Kidney (tissue), 14 donors: ENCODE measurements around the gene CLEC3B. TPM values are rescaled to one million over a fixed set of nuclear protein-coding genes. Genes with fewer than 3 reads are reported as not detected.
"Not testable (repeated sequence)": the region's sequence is repeated elsewhere in the genome, so short reads cannot be mapped to it uniquely, and the experiment has no call there.

Experiments used
- DNase-seq, 5 donors: peaks; one replicate each; pipeline ENCODE4 v3.0.0-alpha.2; 2013 to 2020
- FAIRE-seq: peaks from 2 replicates; lab custom pipeline; 2012; peaks lifted over from hg19 to GRCh38; lab: Jason Lieb, UNC
- H3K27ac ChIP-seq, 2 donors: one replicate each; pipeline ENCODE4 v1.7.0; 2013; ENCODE audit warnings: low read depth in 2 of 2, low read length in 2 of 2, inconsistent platforms in 1 of 2
- H3K27me3 ChIP-seq: one replicate; pipeline ENCODE4 v1.7.1; 2013; ENCODE audit warnings: low read length, inconsistent platforms; ENCODE audit not compliant: control insufficient read depth, insufficient read depth
- H3K36me3 ChIP-seq, 3 donors: one replicate each; pipeline versions ENCODE4 v1.7.0 to v1.7.1; 2013; ENCODE audit warnings: low read length in 3 of 3, control low read depth in 1 of 3, inconsistent platforms in 1 of 3; ENCODE audit not compliant: insufficient read depth in 3 of 3, control insufficient read depth in 2 of 3
- H3K4me1 ChIP-seq, 3 donors: one replicate each; pipeline versions ENCODE4 v1.7.0 to v1.7.1; 2013; ENCODE audit warnings: low read length in 3 of 3, inconsistent platforms in 1 of 3, low read depth in 1 of 3; ENCODE audit not compliant: control insufficient read depth in 2 of 3, insufficient read depth in 2 of 3
- H3K4me3 ChIP-seq, 3 donors: one replicate each; pipeline versions ENCODE4 v1.7.0 to v1.8.1; 2013; ENCODE audit warnings: low read length in 3 of 3, control low read depth in 1 of 3, inconsistent platforms in 1 of 3
- H3K9ac ChIP-seq, 3 donors: one replicate each; pipeline versions ENCODE4 v1.7.0 to v1.7.1; 2013; ENCODE audit warnings: low read length in 3 of 3, control low read depth in 1 of 3, inconsistent platforms in 1 of 3
- H3K9me3 ChIP-seq, 3 donors: one replicate each; pipeline versions ENCODE4 v1.7.0 to v1.7.1; 2013; ENCODE audit warnings: low read length in 3 of 3, control low read depth in 1 of 3, inconsistent platforms in 1 of 3; ENCODE audit not compliant: control insufficient read depth in 2 of 3, insufficient read depth in 1 of 3
- intact Hi-C: fragments of 100-400 bp; cut with DNase I; formaldehyde crosslinking; loops from one replicate; pipeline ENCODE4 v1.11.1; 2022
- polyA plus RNA-seq: library from polyadenylated mRNA; stranded (reverse); fragments of 350-450 nt; fragmentation: Illumina TruSeq; extraction: RNeasy Lipid Tissue Mini Kit (QIAGEN cat#74804); gene quantifications from one replicate; pipeline ENCODE4 v1.2.3, GENCODE V29; 2014; ENCODE audit warnings: low read depth, low replicate concordance; ENCODE audit not compliant: insufficient read depth
- total RNA-seq: library from RNA; stranded (reverse); fragmentation: NEBNext Ultra II Directional; extraction: Animal tissue kit (Norgen Biotek cat#: 25700); gene quantifications from one replicate; pipeline ENCODE4 v1.2.1, GENCODE V29; 2021
- TF ChIP-seq, protein P1 (sequence below): IDR thresholded peaks from 3 replicates; pipeline ENCODE4 v1.5.1; 2012; ENCODE audit warnings: mild to moderate bottlenecking, moderate library complexity, borderline replicate concordance; ENCODE audit not compliant: insufficient read depth; ENCODE audit errors: extremely low read depth
- donor health status: control.
- donor health status: control.
- donor health status: control.
- donor health status: control.
- donor health status: control.
- donor health status: DM: yes; HTN: yes; CAD: no.
- donor health status: Normal renal cell carcinoma (clear cell type).

The CLEC3B gene
- total and polyA plus RNA-seq, 2 donors from 2014 or later = 45.3 to 284 TPM

- FAIRE-seq = no peak
Measured at GRCh38 chr3:44982817-44983216, 43.3 kb upstream of the CLEC3B start.

DNA sequence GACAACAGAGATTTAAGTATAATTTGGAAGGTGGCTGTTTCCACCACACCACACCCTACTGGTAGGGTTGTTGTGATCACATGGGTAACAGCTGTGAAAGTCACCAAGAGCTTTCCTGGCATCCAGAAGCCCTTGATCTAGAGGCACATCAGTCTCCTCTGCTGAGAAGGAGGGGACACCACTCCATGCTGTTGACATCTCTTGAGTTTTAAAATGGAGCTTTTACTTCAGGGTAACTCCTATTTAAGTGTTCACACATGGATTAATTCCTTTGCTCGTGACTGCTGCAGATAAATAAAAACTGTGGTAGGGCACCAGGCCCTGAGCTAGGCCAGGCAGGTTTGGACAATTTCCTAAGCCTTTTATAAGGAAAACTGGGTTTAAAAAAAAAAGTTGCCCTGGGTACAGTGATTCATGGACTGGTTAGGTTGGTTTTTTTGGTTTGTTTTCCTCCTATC is 42.6 kb upstream of the CLEC3B start:
- no peak overlapping the region for H3K4me3 ChIP-seq
- H3K9ac ChIP-seq = peak overlapping the region in 1 of 3 donors; percentile 29
- FAIRE-seq (no peak), DNase-seq (no peak)
- TF ChIP-seq, protein P1, sequence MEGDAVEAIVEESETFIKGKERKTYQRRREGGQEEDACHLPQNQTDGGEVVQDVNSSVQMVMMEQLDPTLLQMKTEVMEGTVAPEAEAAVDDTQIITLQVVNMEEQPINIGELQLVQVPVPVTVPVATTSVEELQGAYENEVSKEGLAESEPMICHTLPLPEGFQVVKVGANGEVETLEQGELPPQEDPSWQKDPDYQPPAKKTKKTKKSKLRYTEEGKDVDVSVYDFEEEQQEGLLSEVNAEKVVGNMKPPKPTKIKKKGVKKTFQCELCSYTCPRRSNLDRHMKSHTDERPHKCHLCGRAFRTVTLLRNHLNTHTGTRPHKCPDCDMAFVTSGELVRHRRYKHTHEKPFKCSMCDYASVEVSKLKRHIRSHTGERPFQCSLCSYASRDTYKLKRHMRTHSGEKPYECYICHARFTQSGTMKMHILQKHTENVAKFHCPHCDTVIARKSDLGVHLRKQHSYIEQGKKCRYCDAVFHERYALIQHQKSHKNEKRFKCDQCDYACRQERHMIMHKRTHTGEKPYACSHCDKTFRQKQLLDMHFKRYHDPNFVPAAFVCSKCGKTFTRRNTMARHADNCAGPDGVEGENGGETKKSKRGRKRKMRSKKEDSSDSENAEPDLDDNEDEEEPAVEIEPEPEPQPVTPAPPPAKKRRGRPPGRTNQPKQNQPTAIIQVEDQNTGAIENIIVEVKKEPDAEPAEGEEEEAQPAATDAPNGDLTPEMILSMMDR = no peak
- H3K9me3 ChIP-seq = no peaks in the 10 kb centered on the region
- H3K27ac ChIP-seq = peak overlapping the region; percentile 59 to 63
- intact Hi-C loops = no loop called here
- peaks cover 0 to 9% (median 8%) of the 10 kb centered on the region in 3 donors for H3K4me1 ChIP-seq
- H3K36me3 ChIP-seq = no peaks in the 10 kb centered on the region
- no peaks in the 10 kb centered on the region for H3K27me3 ChIP-seq

More at GRCh38 chr3:44982817-44983216, 43.3 kb upstream of the CLEC3B start:
- peaks cover 0 to 9% (median 8%) of the 10 kb centered on the region in 3 donors for H3K4me1 ChIP-seq
- TF ChIP-seq, protein P1 = no peak
- no peaks in the 10 kb centered on the region for H3K9me3 ChIP-seq
- H3K27me3 ChIP-seq = no peaks in the 10 kb centered on the region
- no peak for DNase-seq
- peak overlapping the region in 1 of 3 donors; percentile 29 for H3K9ac ChIP-seq
- no peak overlapping the region for H3K4me3 ChIP-seq
- H3K36me3 ChIP-seq = no peaks in the 10 kb centered on the region
- peak overlapping the region; percentile 59 to 63 for H3K27ac ChIP-seq
- intact Hi-C loops = no loop called here

GRCh38 chr3:44984335-44984734 is 41.8 kb upstream of the CLEC3B start:
- no peak for FAIRE-seq
- Histone ChIP-seq H3K9ac (no peak overlapping the region), H3K27ac (peak overlapping the region in 1 of 2 donors; percentile 63), H3K4me1 (peaks cover 0 to 9% (median 8%) of the 10 kb centered on the region in 3 donors), H3K9me3 (no peaks in the 10 kb centered on the region), H3K27me3 (no peaks in the 10 kb centered on the region), H3K4me3 (no peak overlapping the region), H3K36me3 (no peaks in the 10 kb centered on the region)
- TF ChIP-seq, protein P1 = no peak
- DNase-seq = no peak
- intact Hi-C loops = no loop called here

DNA sequence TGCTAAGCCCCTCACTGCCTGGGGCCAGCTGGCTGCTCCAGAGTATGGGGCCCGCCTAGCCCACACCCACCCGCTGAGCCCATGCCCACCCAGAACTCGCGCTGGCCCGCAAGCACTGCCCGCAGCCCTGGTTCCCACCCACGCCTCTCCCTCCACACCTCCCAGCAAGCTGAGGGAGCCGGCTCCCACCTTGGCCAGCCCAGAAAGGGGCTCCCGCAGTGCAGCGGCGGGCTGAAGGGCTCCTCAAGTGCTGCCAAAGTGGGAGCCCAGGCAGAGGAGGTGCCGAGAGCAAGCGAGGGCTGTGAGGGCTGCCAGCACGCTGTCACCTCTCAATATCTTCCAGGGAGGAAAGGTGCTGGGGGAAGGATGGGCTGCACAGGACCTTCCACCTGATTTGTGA is 39.8 kb upstream of the CLEC3B start:
- H3K9me3 ChIP-seq, FAIRE-seq, DNase-seq, H3K27ac ChIP-seq, H3K9ac ChIP-seq, intact Hi-C loops, H3K4me1 ChIP-seq, H3K4me3 ChIP-seq, H3K27me3 ChIP-seq: not testable (repeated sequence)
- peaks cover 0 to 14% (median 11%) of the 10 kb centered on the region in 3 donors for H3K36me3 ChIP-seq
